ENCODE results near the gene ZNF8.

DNA sequence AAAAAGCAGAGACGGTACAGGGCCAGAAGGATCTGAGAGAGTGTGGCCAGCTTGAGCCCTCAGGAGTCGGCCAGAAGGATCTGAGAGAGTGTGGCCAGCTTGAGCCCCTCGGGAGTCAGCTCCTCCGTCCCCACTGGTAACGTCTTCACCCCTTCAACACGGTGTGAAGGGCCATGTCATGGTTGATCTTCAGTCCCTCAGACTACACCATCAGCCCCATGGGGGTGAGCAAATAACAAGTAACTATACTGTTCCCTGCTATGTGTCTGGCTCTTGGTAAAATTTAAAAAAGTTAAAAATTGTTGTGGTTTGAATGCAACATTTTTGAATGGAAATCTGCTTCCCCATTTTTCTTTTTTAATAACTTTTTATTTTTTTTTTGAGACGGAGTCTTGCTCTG, 1.6 kb upstream of the ZNF8 start:
- no peak for TF ChIP-seq POLR2A (IDR thresholded peaks at IDR 0.05)
- TF ChIP-seq, protein P1, sequence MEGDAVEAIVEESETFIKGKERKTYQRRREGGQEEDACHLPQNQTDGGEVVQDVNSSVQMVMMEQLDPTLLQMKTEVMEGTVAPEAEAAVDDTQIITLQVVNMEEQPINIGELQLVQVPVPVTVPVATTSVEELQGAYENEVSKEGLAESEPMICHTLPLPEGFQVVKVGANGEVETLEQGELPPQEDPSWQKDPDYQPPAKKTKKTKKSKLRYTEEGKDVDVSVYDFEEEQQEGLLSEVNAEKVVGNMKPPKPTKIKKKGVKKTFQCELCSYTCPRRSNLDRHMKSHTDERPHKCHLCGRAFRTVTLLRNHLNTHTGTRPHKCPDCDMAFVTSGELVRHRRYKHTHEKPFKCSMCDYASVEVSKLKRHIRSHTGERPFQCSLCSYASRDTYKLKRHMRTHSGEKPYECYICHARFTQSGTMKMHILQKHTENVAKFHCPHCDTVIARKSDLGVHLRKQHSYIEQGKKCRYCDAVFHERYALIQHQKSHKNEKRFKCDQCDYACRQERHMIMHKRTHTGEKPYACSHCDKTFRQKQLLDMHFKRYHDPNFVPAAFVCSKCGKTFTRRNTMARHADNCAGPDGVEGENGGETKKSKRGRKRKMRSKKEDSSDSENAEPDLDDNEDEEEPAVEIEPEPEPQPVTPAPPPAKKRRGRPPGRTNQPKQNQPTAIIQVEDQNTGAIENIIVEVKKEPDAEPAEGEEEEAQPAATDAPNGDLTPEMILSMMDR (IDR thresholded peaks at IDR 0.05): no peak

All from right lobe of liver (tissue), 4 donors.